ENCODE measurements around the gene ADARB2.

DNA sequence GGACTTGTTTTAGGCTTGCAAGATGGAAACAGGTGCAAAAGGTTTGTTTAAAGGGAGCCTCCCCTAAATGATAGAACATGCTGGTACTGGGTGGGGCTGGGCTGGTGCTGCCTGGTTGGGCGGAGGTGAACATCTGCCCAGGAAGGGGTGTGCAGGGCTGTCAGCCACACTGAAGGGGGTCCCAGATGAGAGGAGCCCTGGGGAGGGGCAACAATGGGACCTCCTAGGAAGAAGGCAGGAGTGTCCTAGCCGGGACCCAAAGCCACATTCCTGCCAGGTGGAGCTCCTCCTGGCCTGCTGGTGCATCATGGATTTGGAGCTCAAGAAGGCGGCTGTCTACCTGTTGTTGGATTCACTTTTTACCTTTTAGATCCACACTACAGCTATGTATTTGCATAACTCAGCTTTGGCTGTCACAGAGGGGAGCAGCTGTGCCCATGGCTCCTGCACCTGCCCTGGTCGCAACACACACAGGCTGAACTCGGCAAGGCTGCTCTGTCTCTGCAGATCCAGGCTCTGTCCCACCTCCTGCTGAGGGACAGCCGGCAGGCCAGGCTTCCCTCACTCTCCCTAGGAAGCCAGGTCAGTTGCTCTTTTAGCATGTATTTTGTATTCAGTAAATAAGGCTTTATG is 59.9 kb downstream of the ADARB2 start:
- TF ChIP-seq CTCF (conservative IDR thresholded peaks at IDR 0.05; ENCODE audit: low read depth in 2 of 2) (no peak), EZH2phosphoT487 (IDR thresholded peaks at IDR 0.05; ENCODE audit: unreplicated experiment) (no peak), POLR2AphosphoS5 (IDR thresholded peaks at IDR 0.05; ENCODE audit: low read depth) (no peak), ZNF114 (CRISPR knock-in tag; IDR thresholded peaks at IDR 0.05) (no peak), CREB1 (CRISPR knock-in tag; IDR thresholded peaks at IDR 0.05; ENCODE audit: low read depth) (no peak), JUNB (IDR thresholded peaks at IDR 0.05; ENCODE audit: unreplicated experiment) (no peak), ETS1 (IDR thresholded peaks at IDR 0.05) (no peak), EZH2 (IDR thresholded peaks at IDR 0.05; ENCODE audit: low read depth, unreplicated experiment) (no peak)
- TF ChIP-seq, protein P1, sequence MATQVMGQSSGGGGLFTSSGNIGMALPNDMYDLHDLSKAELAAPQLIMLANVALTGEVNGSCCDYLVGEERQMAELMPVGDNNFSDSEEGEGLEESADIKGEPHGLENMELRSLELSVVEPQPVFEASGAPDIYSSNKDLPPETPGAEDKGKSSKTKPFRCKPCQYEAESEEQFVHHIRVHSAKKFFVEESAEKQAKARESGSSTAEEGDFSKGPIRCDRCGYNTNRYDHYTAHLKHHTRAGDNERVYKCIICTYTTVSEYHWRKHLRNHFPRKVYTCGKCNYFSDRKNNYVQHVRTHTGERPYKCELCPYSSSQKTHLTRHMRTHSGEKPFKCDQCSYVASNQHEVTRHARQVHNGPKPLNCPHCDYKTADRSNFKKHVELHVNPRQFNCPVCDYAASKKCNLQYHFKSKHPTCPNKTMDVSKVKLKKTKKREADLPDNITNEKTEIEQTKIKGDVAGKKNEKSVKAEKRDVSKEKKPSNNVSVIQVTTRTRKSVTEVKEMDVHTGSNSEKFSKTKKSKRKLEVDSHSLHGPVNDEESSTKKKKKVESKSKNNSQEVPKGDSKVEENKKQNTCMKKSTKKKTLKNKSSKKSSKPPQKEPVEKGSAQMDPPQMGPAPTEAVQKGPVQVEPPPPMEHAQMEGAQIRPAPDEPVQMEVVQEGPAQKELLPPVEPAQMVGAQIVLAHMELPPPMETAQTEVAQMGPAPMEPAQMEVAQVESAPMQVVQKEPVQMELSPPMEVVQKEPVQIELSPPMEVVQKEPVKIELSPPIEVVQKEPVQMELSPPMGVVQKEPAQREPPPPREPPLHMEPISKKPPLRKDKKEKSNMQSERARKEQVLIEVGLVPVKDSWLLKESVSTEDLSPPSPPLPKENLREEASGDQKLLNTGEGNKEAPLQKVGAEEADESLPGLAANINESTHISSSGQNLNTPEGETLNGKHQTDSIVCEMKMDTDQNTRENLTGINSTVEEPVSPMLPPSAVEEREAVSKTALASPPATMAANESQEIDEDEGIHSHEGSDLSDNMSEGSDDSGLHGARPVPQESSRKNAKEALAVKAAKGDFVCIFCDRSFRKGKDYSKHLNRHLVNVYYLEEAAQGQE (IDR thresholded peaks at IDR 0.05; ENCODE audit: unreplicated experiment): no peak
